Neural progenitor cell (in vitro differentiated cells): ENCODE measurements around the gene ZNF710. TPM values are rescaled to one million over a fixed set of nuclear protein-coding genes. Genes with fewer than 3 reads are reported as not detected.

ENCODE experiments used
- DNase-seq: peaks from one replicate; pipeline ENCODE4 v3.0.0-alpha.2; 2016; ENCODE audit warnings: low spot score
- H2AFZ ChIP-seq: fragments of 200-600 bp; sonication (generic); replicated peaks from 2 replicates; pipeline ENCODE4 v1.6.1; 2016; ENCODE audit warnings: antibody characterized with exemption
- H3F3A ChIP-seq: fragments of 200-600 bp; sonication (generic); 2 replicates; pipeline ENCODE4 v1.6.1; 2016; ENCODE audit warnings: antibody characterized with exemption, low read depth
- H3K27ac ChIP-seq: fragments of 200-600 bp; sonication (generic); 2 replicates; pipeline ENCODE4 v1.5.1; 2016; ENCODE audit warnings: mild to moderate bottlenecking
- H3K27me3 ChIP-seq: fragments of 200-600 bp; sonication (generic); 2 replicates; pipeline ENCODE4 v1.6.1; 2016; ENCODE audit warnings: mild to moderate bottlenecking, moderate library complexity
- H3K36me3 ChIP-seq: fragments of 200-600 bp; sonication (generic); 2 replicates; pipeline ENCODE4 v1.5.1; 2016
- H3K4me1 ChIP-seq: fragments of 200-600 bp; sonication (generic); 2 replicates; pipeline ENCODE4 v1.6.1; 2016; ENCODE audit warnings: mixed run types
- H3K4me2 ChIP-seq: fragments of 200-600 bp; sonication (generic); 2 replicates; pipeline ENCODE4 v1.6.1; 2016
- H3K4me3 ChIP-seq: fragments of 200-600 bp; sonication (generic); 2 replicates; pipeline ENCODE4 v1.5.1; 2016
- H3K79me2 ChIP-seq: fragments of 200-600 bp; sonication (generic); 2 replicates; pipeline ENCODE4 v1.6.1; 2016; ENCODE audit warnings: low read depth
- H3K9ac ChIP-seq: fragments of 200-600 bp; sonication (generic); 2 replicates; pipeline ENCODE4 v1.6.1; 2016
- H3K9me3 ChIP-seq: fragments of 200-600 bp; sonication (generic); 2 replicates; pipeline ENCODE4 v1.5.1; 2016; ENCODE audit warnings: low read depth
- H4K20me1 ChIP-seq: fragments of 200-600 bp; sonication (generic); 2 replicates; pipeline ENCODE4 v1.6.1; 2016; ENCODE audit warnings: low read depth
- H3K27ac Mint-ChIP-seq: 3 replicates; pipeline ENCODE4 v1.8.0; 2021; ENCODE audit warnings: mixed read lengths
- H3K27me3 Mint-ChIP-seq: 2 replicates; pipeline ENCODE4 v1.8.0; 2022; ENCODE audit warnings: low read depth, mild to moderate bottlenecking, inconsistent platforms, moderate library complexity, mixed read lengths; ENCODE audit not compliant: insufficient read depth
- H3K36me3 Mint-ChIP-seq: 3 replicates; pipeline ENCODE4 v1.8.0; 2021; ENCODE audit warnings: mixed read lengths
- H3K4me1 Mint-ChIP-seq: 3 replicates; pipeline ENCODE4 v1.8.0; 2021; ENCODE audit warnings: mixed read lengths
- H3K4me3 Mint-ChIP-seq: 3 replicates; pipeline ENCODE4 v1.8.0; 2021; ENCODE audit warnings: mild to moderate bottlenecking, moderate library complexity, mixed read lengths
- H3K9me3 Mint-ChIP-seq: 3 replicates; pipeline ENCODE4 v1.8.0; 2020; ENCODE audit warnings: mixed read lengths
- CTCF ChIP-seq: fragments of 200-600 bp; sonication (generic); IDR thresholded peaks from 2 replicates; pipeline ENCODE4 v1.5.1; 2017; ENCODE audit warnings: antibody characterized with exemption, mild to moderate bottlenecking
- EZH2 ChIP-seq: fragments of 200-600 bp; sonication (generic); IDR thresholded peaks from 2 replicates; pipeline ENCODE4 v1.6.1; 2017; ENCODE audit warnings: antibody characterized with exemption, mild to moderate bottlenecking, moderate library complexity
- EZH2phosphoT487 ChIP-seq: fragments of 200-600 bp; sonication (generic); IDR thresholded peaks from 2 replicates; pipeline ENCODE4 v1.6.1; 2017; ENCODE audit warnings: antibody characterized with exemption
- total RNA-seq: library from RNA; depleted of rRNA; stranded (reverse); fragments of >200 nt; gene quantifications from 2 replicates; pipeline ENCODE4 v1.2.3, GENCODE V29; 2015; ENCODE audit warnings: low replicate concordance

ZNF710 gene
- total RNA-seq, 1 donor from 2014 or later: 14.9 TPM

GRCh38 chr15:90074916-90075315, 73.8 kb downstream of the ZNF710 start:
- peaks cover 6% of the 10 kb centered on the region for H3K4me1 ChIP-seq
- no peak overlapping the region for H3K27ac ChIP-seq
- no peak overlapping the region for H3K9ac ChIP-seq
- H4K20me1 ChIP-seq: peaks cover 27% of the 10 kb centered on the region
- Mint-ChIP-seq H3K27ac (no peak overlapping the region), H3K4me1 (peaks cover 10% of the 10 kb centered on the region), H3K4me3 (no peak overlapping the region), H3K9me3 (no peaks in the 10 kb centered on the region), H3K27me3 (peaks cover 5% of the 10 kb centered on the region), H3K36me3 (peaks cover 14% of the 10 kb centered on the region)
- DNase-seq: no peak
- no peaks in the 10 kb centered on the region for H3K79me2 ChIP-seq
- no peaks in the 10 kb centered on the region for H3K9me3 ChIP-seq
- no peaks in the 10 kb centered on the region for H3K36me3 ChIP-seq
- no peaks in the 10 kb centered on the region for H3K27me3 ChIP-seq
- no peak overlapping the region for H3K4me2 ChIP-seq
- no peak overlapping the region for H2AFZ ChIP-seq
- H3F3A ChIP-seq: peaks cover 21% of the 10 kb centered on the region
- no peak overlapping the region for H3K4me3 ChIP-seq
- no peak for TF ChIP-seq CTCF
- TF ChIP-seq EZH2phosphoT487: no peak
- TF ChIP-seq EZH2: no peak

GRCh38 chr15:90075420-90076289, 74.5 kb downstream of the ZNF710 start:
- H3F3A ChIP-seq: peaks cover 21% of the 10 kb centered on the region
- peaks cover 10% of the 10 kb centered on the region for H3K4me1 Mint-ChIP-seq
- peaks cover 27% of the 10 kb centered on the region for H4K20me1 ChIP-seq
- no peak overlapping the region for H3K27ac ChIP-seq
- peaks cover 6% of the 10 kb centered on the region for H3K4me1 ChIP-seq
- H3K27me3 ChIP-seq: no peaks in the 10 kb centered on the region
- no peak overlapping the region for H3K27ac Mint-ChIP-seq
- H3K27me3 Mint-ChIP-seq: peaks cover 5% of the 10 kb centered on the region
- no peak overlapping the region for H2AFZ ChIP-seq
- H3K4me3 ChIP-seq: no peak overlapping the region
- H3K9ac ChIP-seq: no peak overlapping the region
- peak overlapping the region; percentile 18 for H3K4me3 Mint-ChIP-seq
- no peaks in the 10 kb centered on the region for H3K9me3 ChIP-seq
- H3K4me2 ChIP-seq: no peak overlapping the region
- H3K9me3 Mint-ChIP-seq: no peaks in the 10 kb centered on the region
- TF ChIP-seq EZH2phosphoT487: no peak
- no peak for TF ChIP-seq EZH2
- TF ChIP-seq CTCF: no peak
- H3K36me3 Mint-ChIP-seq: peaks cover 14% of the 10 kb centered on the region
- no peaks in the 10 kb centered on the region for H3K79me2 ChIP-seq
- DNase-seq: no peak
- no peaks in the 10 kb centered on the region for H3K36me3 ChIP-seq

GRCh38 chr15:90076716-90077115, 75.6 kb downstream of the ZNF710 start:
- Histone ChIP-seq H3K4me1 (peaks cover 6% of the 10 kb centered on the region), H3K79me2 (no peaks in the 10 kb centered on the region), H3K4me3 (no peak overlapping the region), H2AFZ (no peak overlapping the region), H3K9me3 (no peaks in the 10 kb centered on the region), H3K27ac (no peak overlapping the region), H4K20me1 (peaks cover 26% of the 10 kb centered on the region), H3F3A (peaks cover 21% of the 10 kb centered on the region), H3K36me3 (no peaks in the 10 kb centered on the region), H3K9ac (no peak overlapping the region), H3K4me2 (no peak overlapping the region), H3K27me3 (no peaks in the 10 kb centered on the region)
- no peaks in the 10 kb centered on the region for H3K9me3 Mint-ChIP-seq
- no peak overlapping the region for H3K27ac Mint-ChIP-seq
- no peak for DNase-seq
- H3K27me3 Mint-ChIP-seq: peaks cover 4% of the 10 kb centered on the region
- TF ChIP-seq CTCF (no peak), EZH2phosphoT487 (no peak), EZH2 (no peak)
- no peak overlapping the region for H3K4me3 Mint-ChIP-seq
- peaks cover 14% of the 10 kb centered on the region for H3K36me3 Mint-ChIP-seq
- peaks cover 8% of the 10 kb centered on the region for H3K4me1 Mint-ChIP-seq
